Midbrain (tissue), 1 donor: ENCODE measurements around the gene ACP7.
A peak's percentile ranks its signal among the peaks of the same experiment; 100 is the strongest.
"Not testable (repeated sequence)": the region's sequence is repeated elsewhere in the genome, so short reads cannot be mapped to it uniquely, and the experiment has no call there.

Experiments used
- DNase-seq: peaks from one replicate; lab custom pipeline; 2025; lab: John Stamatoyannopoulos, UW

ACP7 gene

DNA sequence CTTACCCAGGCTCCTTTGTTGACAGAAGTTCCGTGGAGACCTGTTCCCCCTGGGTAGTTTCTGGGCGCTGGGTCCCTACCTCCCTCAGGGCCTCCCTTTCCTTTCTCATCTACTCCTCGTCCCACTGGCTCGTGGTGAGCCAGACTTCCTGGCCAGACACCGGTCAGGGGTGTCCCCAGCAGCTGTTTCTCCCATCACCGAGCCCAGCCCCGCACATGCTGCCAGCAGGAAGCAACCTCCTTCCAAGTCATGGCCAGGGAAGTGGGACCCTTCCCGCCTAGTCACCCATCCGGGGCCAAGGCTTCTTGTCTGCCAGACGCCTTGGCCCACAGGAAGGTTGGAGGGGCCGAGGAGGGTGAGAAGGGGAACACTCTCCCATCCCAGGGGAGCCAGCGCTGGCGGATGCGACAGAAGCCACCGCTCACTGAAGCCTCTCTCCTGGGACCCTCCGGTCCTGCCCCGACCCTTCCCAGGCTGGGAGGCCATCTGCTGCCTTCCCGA lies 47.1 kb downstream of the ACP7 start:
- no peak for DNase-seq

DNA sequence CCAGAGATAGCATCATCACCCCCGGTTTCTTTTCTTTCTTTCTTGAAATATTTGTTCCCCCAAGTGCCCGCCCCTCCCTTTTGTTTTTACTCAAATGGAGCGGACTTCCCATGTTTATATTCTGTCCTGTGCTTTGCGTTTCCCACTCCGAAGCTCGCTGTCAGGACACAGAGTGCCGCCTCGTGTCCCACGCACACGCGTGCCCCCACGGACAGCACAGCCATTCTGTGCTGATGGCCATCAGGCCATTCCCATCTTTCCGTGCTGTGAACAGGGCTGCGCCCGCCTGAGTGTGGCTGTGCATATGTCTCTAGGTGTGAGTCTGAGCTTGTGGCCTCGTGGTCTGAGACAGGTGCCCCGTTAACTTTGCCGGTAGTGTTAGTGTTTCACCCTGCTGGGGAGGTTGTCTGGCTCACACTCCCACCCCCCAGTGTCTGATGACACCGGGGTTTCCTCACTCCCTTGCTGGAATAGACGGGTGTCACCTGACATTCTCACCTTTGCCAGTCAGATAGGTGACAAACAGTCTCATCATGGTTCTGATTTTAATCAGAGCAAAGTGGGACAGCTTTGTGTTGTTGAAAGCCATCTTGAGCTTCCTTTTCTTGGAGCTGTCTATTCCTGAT lies 48.3 kb downstream of the ACP7 start:
- no peak for DNase-seq

GRCh38 chr19:39133431-39134270 lies 49.5 kb downstream of the ACP7 start:
- no peak for DNase-seq

DNA sequence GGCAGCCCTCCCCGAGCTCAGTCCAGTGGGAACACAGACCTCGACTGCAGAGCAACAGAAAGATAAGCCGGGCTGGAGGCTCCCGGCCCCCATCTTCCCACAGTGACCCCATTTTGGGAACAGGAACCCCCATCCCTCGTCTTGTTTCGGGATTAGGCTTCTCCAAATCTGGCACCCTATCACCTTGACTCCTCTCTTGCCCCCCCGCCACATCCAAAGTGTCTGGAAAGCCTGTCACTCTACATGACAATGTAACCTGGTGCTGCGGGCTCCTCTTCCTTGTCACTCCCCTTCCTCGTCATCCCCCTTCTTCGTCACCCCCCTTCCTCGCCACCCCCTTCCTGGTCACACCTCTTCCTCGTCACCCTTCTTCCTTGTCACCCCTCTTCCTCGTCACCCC lies 51.5 kb downstream of the ACP7 start:
- DNase-seq: no peak

DNA sequence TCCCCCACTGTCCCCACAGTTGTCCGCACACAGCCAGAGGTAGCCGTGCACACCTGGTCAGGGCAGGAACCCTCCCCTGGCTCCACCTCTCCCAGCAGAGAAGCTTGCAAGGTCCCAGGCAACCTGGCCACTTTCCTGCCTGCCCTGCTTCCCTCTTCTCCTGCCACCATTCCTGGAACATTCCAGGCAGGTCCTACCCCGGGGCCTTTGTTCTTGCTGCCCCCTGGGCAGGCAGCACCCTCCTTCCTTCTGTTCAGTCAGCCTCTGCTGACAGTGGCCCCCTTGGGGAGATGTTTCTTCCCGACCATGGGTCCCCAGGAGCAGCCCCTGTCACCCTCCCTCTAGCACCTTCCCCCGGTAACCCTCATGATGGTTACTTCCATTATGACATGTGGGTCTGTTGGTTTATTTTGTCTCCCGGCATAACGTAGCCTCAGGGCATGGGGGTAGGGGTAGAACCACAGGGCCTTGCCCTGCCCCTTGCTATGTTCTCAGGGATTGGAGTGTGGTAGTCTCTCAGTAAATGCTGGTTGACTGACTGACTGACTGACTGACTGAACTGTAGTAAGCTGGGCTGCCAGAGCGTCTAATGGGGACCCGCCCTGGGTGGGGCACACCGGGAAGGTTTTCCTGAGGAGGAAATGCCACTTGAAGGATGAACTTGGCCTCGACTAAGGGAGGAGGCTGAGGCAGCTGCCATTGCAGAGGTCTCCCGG lies 52.2 kb downstream of the ACP7 start:
- no peak for DNase-seq

DNA sequence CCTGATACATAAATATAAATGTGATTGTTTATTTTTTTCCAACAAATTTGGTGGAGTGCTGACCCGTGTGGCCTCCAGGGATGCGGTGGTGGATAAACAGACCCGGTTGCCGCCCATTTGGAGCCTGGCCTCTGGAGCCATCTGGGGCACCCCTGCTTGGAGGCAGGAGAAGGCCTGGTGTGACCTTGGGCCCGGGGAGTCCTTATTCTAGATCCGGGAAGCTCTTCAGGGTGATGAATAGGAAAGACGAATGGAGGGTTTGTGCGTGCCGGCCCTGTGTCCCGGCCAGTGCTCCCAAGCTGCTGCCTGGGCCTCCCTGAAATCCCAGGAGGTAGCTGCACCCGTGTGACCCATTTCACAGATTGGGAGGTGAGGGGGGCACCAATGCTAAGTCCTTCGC lies 53.0 kb downstream of the ACP7 start:
- DNase-seq: no peak

DNA sequence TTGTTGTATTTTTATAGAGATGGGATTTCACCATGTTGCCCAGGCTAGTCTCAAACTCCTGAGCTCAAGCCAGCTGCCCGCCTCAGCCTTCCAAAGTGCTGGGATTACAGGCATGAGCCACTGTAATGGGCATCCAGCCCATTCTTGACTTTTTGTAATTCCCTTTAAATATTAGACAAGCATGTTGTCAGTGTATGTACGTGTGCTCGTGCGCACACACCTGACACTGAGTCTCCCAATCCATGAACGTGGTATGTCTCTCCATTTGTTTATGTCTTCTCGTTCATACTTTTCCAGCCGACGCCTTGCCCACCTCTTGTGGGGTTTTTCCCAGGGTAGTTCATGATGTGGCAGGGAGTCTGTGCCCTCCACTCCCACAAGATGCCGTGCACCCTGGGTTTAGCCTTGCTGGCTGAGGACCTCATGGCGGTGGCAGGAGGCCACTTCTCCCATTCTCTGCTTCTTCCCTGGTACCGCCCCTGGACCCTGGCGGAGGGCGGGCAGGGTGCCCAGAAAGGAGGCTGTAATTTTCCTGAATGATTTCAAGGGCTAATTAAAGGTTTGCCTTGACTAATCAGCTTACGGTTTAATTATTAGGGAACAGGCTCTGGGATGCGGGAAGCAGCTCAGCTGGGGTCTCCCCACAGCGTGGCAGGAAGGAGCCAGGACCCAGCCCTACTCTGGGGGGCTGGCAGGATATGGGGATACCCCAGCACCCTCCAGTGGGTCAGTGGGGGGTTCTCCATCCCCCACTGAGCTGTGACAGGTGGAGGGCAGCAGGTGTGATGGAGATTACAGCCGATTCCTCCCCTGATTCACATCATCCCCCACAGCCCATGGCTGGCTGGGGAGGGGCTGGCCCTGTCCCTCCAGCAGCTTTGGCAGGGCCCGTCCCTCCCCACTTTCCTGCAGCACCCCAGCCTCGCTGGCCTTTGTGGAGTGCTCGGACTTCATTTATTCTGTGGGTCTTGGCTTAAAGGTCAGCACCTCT lies 54.3 kb downstream of the ACP7 start:
- peak; percentile 29 for DNase-seq

GRCh38 chr19:39139305-39139874 lies 55.2 kb downstream of the ACP7 start:
- DNase-seq: no peak

DNA sequence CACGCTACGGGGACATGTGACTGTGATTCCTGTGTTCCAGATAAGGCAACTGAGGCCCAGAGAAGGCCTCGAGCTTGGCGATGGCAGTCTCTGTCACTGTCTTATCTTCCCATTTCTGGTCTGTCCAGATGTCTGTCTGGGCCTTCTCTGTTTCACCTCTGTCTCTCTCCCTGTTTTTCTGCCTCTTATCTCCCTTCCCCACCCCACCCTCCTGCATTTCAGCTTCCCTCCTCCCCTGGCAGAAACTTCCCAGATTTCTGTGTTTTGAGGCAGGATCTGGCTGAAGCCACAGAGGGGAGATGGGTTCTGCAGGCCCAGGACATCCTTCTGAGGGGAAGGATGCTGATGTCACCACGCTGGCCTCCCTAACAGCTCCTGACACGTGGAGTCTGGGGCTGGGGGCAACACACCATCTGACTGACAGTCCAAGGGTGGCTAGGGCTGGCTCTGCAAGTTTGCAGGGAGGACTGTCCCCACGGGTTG lies 55.8 kb downstream of the ACP7 start:
- DNase-seq: no peak

GRCh38 chr19:39140594-39140993 lies 56.4 kb downstream of the ACP7 start:
- no peak for DNase-seq

DNA sequence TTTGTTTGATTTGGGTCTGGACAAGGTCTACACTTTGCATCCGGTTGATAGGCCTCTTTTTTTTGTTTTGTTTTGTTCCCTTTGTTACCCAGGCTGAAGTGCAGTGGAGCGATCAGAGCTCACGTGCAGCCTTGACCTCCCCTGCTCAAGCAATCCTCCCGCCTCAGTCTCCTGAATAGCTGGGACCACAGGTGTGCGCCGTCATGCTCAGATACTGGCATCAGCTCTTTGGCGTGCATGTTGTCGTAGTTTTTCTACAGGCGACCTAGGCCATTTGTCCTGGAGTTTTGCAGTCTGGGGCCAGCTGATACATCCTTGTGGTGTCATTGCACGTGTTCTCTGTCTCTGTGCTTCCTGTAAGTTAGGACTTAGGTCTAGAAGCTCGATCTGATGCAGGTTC lies 57.8 kb downstream of the ACP7 start:
- no peak for DNase-seq

DNA sequence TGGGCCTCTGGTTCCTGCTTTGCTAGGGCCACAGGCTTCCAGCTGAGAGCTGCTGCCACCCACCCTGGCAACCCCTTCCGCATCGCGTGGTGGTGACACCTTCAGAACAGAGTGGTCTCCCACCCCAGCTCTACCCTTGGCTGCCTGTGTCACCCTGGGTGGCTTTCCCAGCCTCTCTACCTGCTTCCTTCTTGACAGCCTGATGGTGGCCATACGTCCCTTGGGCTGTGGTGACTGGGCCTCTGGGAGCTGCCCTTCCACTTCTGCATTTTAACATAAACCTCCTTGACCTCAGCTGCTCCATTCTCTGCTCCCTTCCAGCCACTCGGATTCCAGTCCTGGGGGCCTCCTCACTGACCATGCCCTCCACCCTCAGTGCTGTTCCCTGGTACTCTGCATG lies 58.5 kb downstream of the ACP7 start:
- no peak for DNase-seq

- DNase-seq: not testable (repeated sequence)
Observed at GRCh38 chr19:39143757-39144289, 59.7 kb downstream of the ACP7 start.

DNA sequence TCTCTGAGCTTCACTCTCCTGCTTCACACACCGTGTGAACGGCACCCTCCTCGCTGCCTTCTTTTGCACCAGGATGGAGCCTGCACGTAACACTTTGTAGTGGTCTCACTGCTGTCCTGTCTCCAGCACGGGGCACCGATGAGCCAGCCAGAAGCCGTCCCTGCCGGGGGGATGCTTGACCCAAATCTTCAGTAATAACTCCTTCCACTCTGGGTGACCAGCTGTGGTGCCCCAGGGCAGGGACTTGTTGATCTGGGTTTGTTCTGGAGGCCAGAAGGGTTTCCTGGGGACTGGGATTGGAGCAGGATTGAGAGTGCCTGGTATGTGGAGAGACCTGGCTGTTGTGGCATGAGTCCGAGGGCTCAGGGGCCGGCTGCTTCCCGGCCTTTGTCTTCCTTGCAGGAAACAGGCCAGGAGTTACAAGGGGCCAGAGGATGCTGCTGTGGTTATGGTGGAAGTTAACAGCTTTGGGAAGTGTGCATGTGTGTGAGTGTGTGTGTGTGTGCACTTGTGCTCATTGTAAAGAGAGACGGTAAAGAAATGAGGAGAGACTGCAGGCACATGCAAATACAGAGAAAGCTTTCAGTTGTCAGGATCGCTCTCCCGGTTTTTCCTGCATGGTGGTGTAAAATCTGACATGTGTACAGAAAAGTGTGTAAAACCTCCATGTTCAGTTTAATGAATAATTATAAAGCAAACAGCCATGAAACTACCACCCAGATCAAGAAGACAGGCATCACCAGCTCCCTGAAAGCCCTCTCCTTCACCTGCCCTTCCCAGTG lies 60.3 kb downstream of the ACP7 start:
- DNase-seq: peak; percentile 31

GRCh38 chr19:39145180-39145953 lies 61.2 kb downstream of the ACP7 start:
- peak; percentile 73 for DNase-seq

GRCh38 chr19:39146091-39146490 lies 61.9 kb downstream of the ACP7 start:
- DNase-seq: no peak

- no peak for DNase-seq
Observed at GRCh38 chr19:39146686-39147450, 62.7 kb downstream of the ACP7 start.

- DNase-seq: no peak
Observed at GRCh38 chr19:39147480-39147879, 63.3 kb downstream of the ACP7 start.
